Measurements from ENCODE around the gene AMN.

DNA sequence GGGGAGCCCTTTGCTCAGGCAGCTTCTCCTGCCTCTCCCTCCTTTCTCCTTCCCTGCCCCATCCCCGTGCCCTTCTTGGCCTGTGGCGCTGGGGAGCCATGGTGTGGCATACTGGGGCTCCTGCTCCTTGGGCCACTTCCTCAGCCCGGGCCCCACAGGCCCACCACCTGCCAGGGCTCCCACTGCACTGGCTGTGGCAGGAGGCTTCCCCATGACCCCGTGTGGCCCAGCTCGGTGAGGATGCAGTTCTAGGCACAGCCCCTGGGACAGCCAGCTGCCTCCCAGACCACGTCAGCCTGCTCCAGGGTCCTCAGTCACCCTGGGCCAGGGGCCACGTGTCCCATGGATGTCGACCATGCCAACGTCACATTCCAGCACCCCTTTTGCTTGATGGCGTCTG, 13.0 kb upstream of the AMN start:
- no peak for TF ChIP-seq POLR2A (IDR thresholded peaks at IDR 0.05; ENCODE audit: extremely low read depth, insufficient read length)
- TF ChIP-seq, protein P1, sequence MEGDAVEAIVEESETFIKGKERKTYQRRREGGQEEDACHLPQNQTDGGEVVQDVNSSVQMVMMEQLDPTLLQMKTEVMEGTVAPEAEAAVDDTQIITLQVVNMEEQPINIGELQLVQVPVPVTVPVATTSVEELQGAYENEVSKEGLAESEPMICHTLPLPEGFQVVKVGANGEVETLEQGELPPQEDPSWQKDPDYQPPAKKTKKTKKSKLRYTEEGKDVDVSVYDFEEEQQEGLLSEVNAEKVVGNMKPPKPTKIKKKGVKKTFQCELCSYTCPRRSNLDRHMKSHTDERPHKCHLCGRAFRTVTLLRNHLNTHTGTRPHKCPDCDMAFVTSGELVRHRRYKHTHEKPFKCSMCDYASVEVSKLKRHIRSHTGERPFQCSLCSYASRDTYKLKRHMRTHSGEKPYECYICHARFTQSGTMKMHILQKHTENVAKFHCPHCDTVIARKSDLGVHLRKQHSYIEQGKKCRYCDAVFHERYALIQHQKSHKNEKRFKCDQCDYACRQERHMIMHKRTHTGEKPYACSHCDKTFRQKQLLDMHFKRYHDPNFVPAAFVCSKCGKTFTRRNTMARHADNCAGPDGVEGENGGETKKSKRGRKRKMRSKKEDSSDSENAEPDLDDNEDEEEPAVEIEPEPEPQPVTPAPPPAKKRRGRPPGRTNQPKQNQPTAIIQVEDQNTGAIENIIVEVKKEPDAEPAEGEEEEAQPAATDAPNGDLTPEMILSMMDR (IDR thresholded peaks at IDR 0.05; ENCODE audit: low read depth, low read length): no peak
- no peak for TF ChIP-seq MYC (IDR thresholded peaks at IDR 0.05; ENCODE audit: low read depth, low read length)
